ENCODE data around the gene EP400.

The EP400 gene

GRCh38 chr12:131911851-131912477 lies 37.8 kb upstream of the EP400 start:
- DNase-seq = no peak

- DNase-seq = no peak
Observed at GRCh38 chr12:131912518-131913274, 37.0 kb upstream of the EP400 start.

GRCh38 chr12:131913666-131914065 lies 36.1 kb upstream of the EP400 start:
- no peak for DNase-seq

- DNase-seq = no peak
Observed at GRCh38 chr12:131914179-131914702, 35.5 kb upstream of the EP400 start.

GRCh38 chr12:131915000-131915689 lies 34.6 kb upstream of the EP400 start:
- DNase-seq = no peak

GRCh38 chr12:131915823-131916222 lies 33.9 kb upstream of the EP400 start:
- DNase-seq = no peak

- no peak for DNase-seq
Observed at GRCh38 chr12:131916306-131917138, 33.2 kb upstream of the EP400 start.

- no peak for DNase-seq
Observed at GRCh38 chr12:131917139-131917710, 32.5 kb upstream of the EP400 start.

GRCh38 chr12:131917711-131918306 lies 31.9 kb upstream of the EP400 start:
- DNase-seq = no peak

GRCh38 chr12:131918311-131919050 lies 31.3 kb upstream of the EP400 start:
- DNase-seq = no peak

GRCh38 chr12:131919051-131919347 lies 30.7 kb upstream of the EP400 start:
- DNase-seq = no peak

- no peak for DNase-seq
Observed at GRCh38 chr12:131919366-131920156, 30.2 kb upstream of the EP400 start.

- DNase-seq = no peak
Observed at GRCh38 chr12:131920157-131920508, 29.6 kb upstream of the EP400 start.

GRCh38 chr12:131920902-131921840 lies 28.6 kb upstream of the EP400 start:
- no peak for DNase-seq

- DNase-seq = no peak
Observed at GRCh38 chr12:131921866-131922769, 27.6 kb upstream of the EP400 start.

GRCh38 chr12:131922772-131923171 lies 27.0 kb upstream of the EP400 start:
- no peak for DNase-seq

GRCh38 chr12:131923260-131923659 lies 26.5 kb upstream of the EP400 start:
- no peak for DNase-seq
